Lung (tissue), 12 donors: ENCODE data around the gene TCHP. TPM values are rescaled to one million over a fixed set of nuclear protein-coding genes. Genes with fewer than 3 reads are reported as not detected.

Experiments
- ATAC-seq: fragments of 200-7000 bp; cut with Tn5 transposase; one replicate; pipeline ENCODE4 v1.9.1; 2020; ENCODE audit warnings: moderate number of reproducible peaks; ENCODE audit not compliant: insufficient read depth, low FRiP score
- DNase-seq, 3 donors: peaks; one replicate each; pipeline ENCODE4 v3.0.0-alpha.2; 2013 to 2017
- H3K27ac ChIP-seq, 2 donors: one replicate each; pipeline ENCODE4 v1.5.1; 2013; ENCODE audit warnings: mild to moderate bottlenecking in 2 of 2, moderate library complexity in 2 of 2, control low read depth in 1 of 2, inconsistent platforms in 1 of 2, low read depth in 1 of 2, low read length in 1 of 2
- H3K27me3 ChIP-seq, 3 donors: one replicate each; pipeline ENCODE4 v1.5.1; 2013; ENCODE audit warnings: low read length in 2 of 3; ENCODE audit not compliant: control insufficient read depth in 3 of 3, insufficient read depth in 3 of 3
- H3K36me3 ChIP-seq, 4 donors: one replicate each; pipeline ENCODE4 v1.5.1; 2013; ENCODE audit warnings: low read length in 4 of 4, mild to moderate bottlenecking in 1 of 4, moderate library complexity in 1 of 4; ENCODE audit not compliant: control insufficient read depth in 4 of 4, insufficient read depth in 4 of 4
- H3K4me1 ChIP-seq, 5 donors: one replicate each; pipeline ENCODE4 v1.5.1; 2013; ENCODE audit warnings: low read length in 5 of 5, mild to moderate bottlenecking in 2 of 5, moderate library complexity in 1 of 5; ENCODE audit not compliant: control insufficient read depth in 5 of 5, insufficient read depth in 5 of 5
- H3K4me3 ChIP-seq: one replicate; pipeline ENCODE4 v1.5.1; 2013; ENCODE audit warnings: mild to moderate bottlenecking, control low read depth, moderate library complexity
- H3K9ac ChIP-seq, 2 donors: one replicate each; pipeline ENCODE4 v1.5.1; 2013; ENCODE audit warnings: low read length in 2 of 2, control low read depth in 1 of 2; ENCODE audit not compliant: insufficient read depth in 1 of 2
- H3K9me3 ChIP-seq, 4 donors: one replicate each; pipeline ENCODE4 v1.5.1; 2013; ENCODE audit warnings: low read length in 3 of 4, mild to moderate bottlenecking in 1 of 4, moderate library complexity in 1 of 4; ENCODE audit not compliant: control insufficient read depth in 4 of 4, insufficient read depth in 3 of 4
- WGBS, 2 donors: extraction: QIAGEN DNeasy Blood & Tissue Kit; methylation state at CpG; one replicate each; pipeline ENCODE4 v1.1.7; 2013; 5-methylcytosine and 5-hydroxymethylcytosine counted together
- polyA plus RNA-seq, 2 donors: library from polyadenylated mRNA; stranded (reverse); fragments of 200-250 nt; gene quantifications; one replicate each; pipeline ENCODE4 v1.2.1, GENCODE V29; 2013
- total RNA-seq, 2 donors: library from RNA; depleted of rRNA in 1 of 2; stranded (reverse); fragments of >200 nt in 1 of 2; gene quantifications; one replicate each; pipeline ENCODE4 v1.2.1, GENCODE V29; 2014 to 2021
- TF ChIP-seq, protein P1 (sequence below): IDR thresholded peaks from 2 replicates; pipeline ENCODE4 v1.5.1; 2012; ENCODE audit warnings: mild to moderate bottlenecking; ENCODE audit errors: control extremely low read depth, extremely low read depth
- donor health status: control.
- donor health status: control.
- donor health status: Bipolar disorder and iron deficiency.
- donor health status: healthy.
- donor health status: DM: yes; HTN: yes; CAD: no.

TCHP gene
- total and polyA plus RNA-seq, 4 donors = 10.4 to 17.5 (median 12.0) TPM

DNA sequence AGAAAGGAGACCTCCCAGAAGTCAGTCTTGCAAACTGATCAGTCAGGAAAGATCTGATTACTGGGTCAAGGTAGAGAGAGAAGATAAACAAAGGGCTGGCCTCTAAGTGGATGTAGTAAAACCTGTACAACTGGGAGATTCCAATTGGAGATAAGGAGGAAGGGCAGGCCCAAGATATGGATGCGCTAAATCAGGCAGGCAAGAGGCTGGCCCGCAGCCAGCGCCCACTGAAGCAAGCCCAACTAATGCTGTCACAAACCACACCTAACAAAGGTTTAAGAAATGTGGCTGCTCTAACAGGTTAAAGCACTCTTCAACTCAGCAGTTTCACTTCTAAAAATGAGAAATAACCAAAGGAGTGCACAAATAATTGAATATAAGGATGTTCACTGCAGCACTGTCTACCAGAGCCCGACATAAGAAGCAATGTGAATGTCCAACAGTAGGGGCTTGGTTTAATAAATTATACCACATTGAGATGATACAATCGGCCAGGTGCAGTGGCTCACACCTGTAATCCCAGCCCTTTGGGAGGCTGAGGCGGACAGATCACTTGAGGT lies 24.4 kb upstream of the TCHP start:
- Histone ChIP-seq H3K27me3 (no peaks in the 10 kb centered on the region), H3K4me1 (peaks cover 0 to 22% (median 9%) of the 10 kb centered on the region in 5 donors)

DNA sequence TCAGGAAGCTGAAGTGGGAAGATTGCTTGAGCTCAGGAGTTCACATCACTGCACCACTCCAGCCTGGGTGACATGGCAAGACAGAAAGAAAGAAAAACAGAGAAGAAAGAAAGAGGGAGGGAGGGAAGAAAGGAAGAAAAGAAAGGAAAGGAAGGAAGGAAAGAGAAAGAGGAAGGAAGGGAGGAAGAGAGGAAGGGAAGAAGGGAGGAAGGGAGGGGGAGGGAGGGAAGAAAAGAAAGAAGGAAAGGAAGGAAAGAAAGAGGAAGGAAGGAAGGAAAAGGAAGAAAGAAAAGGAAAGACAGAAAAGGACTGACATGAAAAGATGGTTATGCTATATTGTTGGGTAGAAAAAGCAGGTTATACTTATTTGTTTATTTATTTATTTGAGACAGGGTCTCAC lies 23.7 kb upstream of the TCHP start:
- H3K9ac ChIP-seq = no peak overlapping the region
- peaks cover 0 to 24% (median 9%) of the 10 kb centered on the region in 5 donors for H3K4me1 ChIP-seq
- no peaks in the 10 kb centered on the region for H3K9me3 ChIP-seq
- H3K36me3 ChIP-seq = peaks cover 0 to 5% (median 2%) of the 10 kb centered on the region in 4 donors
- TF ChIP-seq, protein P1, sequence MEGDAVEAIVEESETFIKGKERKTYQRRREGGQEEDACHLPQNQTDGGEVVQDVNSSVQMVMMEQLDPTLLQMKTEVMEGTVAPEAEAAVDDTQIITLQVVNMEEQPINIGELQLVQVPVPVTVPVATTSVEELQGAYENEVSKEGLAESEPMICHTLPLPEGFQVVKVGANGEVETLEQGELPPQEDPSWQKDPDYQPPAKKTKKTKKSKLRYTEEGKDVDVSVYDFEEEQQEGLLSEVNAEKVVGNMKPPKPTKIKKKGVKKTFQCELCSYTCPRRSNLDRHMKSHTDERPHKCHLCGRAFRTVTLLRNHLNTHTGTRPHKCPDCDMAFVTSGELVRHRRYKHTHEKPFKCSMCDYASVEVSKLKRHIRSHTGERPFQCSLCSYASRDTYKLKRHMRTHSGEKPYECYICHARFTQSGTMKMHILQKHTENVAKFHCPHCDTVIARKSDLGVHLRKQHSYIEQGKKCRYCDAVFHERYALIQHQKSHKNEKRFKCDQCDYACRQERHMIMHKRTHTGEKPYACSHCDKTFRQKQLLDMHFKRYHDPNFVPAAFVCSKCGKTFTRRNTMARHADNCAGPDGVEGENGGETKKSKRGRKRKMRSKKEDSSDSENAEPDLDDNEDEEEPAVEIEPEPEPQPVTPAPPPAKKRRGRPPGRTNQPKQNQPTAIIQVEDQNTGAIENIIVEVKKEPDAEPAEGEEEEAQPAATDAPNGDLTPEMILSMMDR = no peak
- H3K4me3 ChIP-seq = no peak overlapping the region
- H3K27ac ChIP-seq = no peak overlapping the region
- no peak for ATAC-seq
- DNase-seq = no peak
- no peaks in the 10 kb centered on the region for H3K27me3 ChIP-seq

More for the DNA sequence above, 24.4 kb upstream of the TCHP start:
- H3K27ac ChIP-seq = no peak overlapping the region
- peak in 2 of 3 donors; percentile 40 to 42 for DNase-seq
- H3K9me3 ChIP-seq = no peaks in the 10 kb centered on the region
- H3K36me3 ChIP-seq = peaks cover 0 to 6% (median 3%) of the 10 kb centered on the region in 4 donors
- TF ChIP-seq, protein P1 = no peak
- no peak for ATAC-seq
- H3K9ac ChIP-seq = no peak overlapping the region
- H3K4me3 ChIP-seq = no peak overlapping the region
- WGBS, 2 donors = 71 to 87% methylated on average over 6 of the region's 6 CpGs

DNA sequence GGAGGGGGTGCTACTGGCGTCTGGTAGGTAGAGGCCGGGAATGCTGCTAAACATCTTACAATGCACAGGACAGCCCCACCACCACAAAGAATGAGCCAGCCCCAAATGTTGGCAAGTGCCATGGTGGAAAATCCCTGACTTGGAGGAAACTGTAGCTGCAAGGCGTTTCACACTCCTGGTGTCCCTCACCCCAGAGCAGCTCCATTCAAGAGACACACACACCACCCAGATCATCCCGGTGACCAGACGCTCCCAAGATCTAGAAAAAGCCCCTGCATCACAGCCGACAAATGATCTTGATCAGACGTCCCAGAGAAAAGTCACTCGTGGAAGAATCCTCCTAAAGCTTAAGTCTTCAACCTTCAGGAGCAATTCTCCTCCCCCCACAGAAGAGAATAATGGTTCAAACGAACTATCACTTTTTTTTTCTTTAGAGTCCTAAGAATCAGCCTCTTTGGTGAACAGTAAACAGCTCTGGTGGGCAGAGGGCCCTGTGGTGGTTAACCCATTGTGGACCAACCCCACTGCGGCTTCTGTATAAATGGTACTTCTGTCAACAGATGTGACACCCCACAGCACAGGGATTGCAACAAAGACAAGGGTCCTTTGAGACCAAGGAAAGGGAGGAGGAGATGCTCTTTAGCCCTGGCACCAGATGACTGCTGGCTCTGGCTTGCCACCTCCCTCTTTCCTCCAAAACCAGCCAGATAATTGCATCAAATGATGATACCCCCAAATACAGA lies 22.4 kb upstream of the TCHP start:
- DNase-seq = no peak
- WGBS, 2 donors = 71 to 83% methylated on average over 10 of the region's 10 CpGs
- TF ChIP-seq, protein P1 = no peak
- Histone ChIP-seq H3K9me3 (no peaks in the 10 kb centered on the region), H3K4me3 (no peak overlapping the region), H3K36me3 (peaks cover 0 to 1% (median under 1%) of the 10 kb centered on the region in 4 donors), H3K9ac (no peak overlapping the region), H3K27ac (no peak overlapping the region), H3K27me3 (no peaks in the 10 kb centered on the region), H3K4me1 (peaks cover 0 to 24% (median 9%) of the 10 kb centered on the region in 5 donors)
- ATAC-seq = no peak
